Thymus (tissue), 11 donors: Measurements from ENCODE around the gene C10orf71. TPM values are rescaled to one million over a fixed set of nuclear protein-coding genes. Genes with fewer than 3 reads are reported as not detected.

Experiments used
- DNase-seq, 9 donors: peaks; one replicate each; pipeline ENCODE4 v3.0.0-alpha.2; 2013; ENCODE audit warnings: low spot score in 9 of 9, low read depth in 6 of 9, missing footprints in 1 of 9
- H3K27ac ChIP-seq, 2 donors: one replicate each; pipeline ENCODE4 v1.5.1; 2013; ENCODE audit warnings: control low read depth in 1 of 2, low read depth in 1 of 2, low read length in 1 of 2, mild to moderate bottlenecking in 1 of 2, moderate library complexity in 1 of 2
- H3K27me3 ChIP-seq, 2 donors: one replicate each; pipeline ENCODE4 v1.5.1; 2013; ENCODE audit warnings: low read length in 1 of 2; ENCODE audit not compliant: control insufficient read depth in 2 of 2, insufficient read depth in 1 of 2
- H3K36me3 ChIP-seq, 2 donors: one replicate each; pipeline ENCODE4 v1.5.1; 2013; ENCODE audit warnings: low read length in 1 of 2, mild to moderate bottlenecking in 1 of 2, moderate library complexity in 1 of 2; ENCODE audit not compliant: control insufficient read depth in 2 of 2, insufficient read depth in 2 of 2
- H3K4me1 ChIP-seq, 2 donors: one replicate each; pipeline ENCODE4 v1.5.1; 2013; ENCODE audit warnings: low read length in 2 of 2; ENCODE audit not compliant: control insufficient read depth in 2 of 2, insufficient read depth in 2 of 2
- H3K4me3 ChIP-seq, 2 donors: one replicate each; pipeline ENCODE4 v1.5.1; 2013; ENCODE audit warnings: low read length in 2 of 2, control low read depth in 1 of 2, mild to moderate bottlenecking in 1 of 2
- H3K9me3 ChIP-seq, 2 donors: one replicate each; pipeline ENCODE4 v1.5.1; 2013; ENCODE audit warnings: low read length in 1 of 2, mild to moderate bottlenecking in 1 of 2; ENCODE audit not compliant: control insufficient read depth in 2 of 2, insufficient read depth in 1 of 2
- WGBS: extraction: QIAGEN DNeasy Blood & Tissue Kit; methylation state at CpG from one replicate; pipeline ENCODE4 v1.1.7; 2013; 5-methylcytosine and 5-hydroxymethylcytosine counted together
- polyA plus RNA-seq: library from polyadenylated mRNA; stranded (reverse); fragments of 200-250 nt; gene quantifications from one replicate; pipeline ENCODE4 v1.2.3, GENCODE V29; 2013
- total RNA-seq: library from RNA; stranded (reverse); fragments of 120-200 nt; gene quantifications from one replicate; pipeline ENCODE4 v1.2.4, GENCODE V29; 2013
- donor health status: healthy.

Gene C10orf71
- total and polyA plus RNA-seq, 2 donors, result 0.02 to 0.05 TPM

DNA sequence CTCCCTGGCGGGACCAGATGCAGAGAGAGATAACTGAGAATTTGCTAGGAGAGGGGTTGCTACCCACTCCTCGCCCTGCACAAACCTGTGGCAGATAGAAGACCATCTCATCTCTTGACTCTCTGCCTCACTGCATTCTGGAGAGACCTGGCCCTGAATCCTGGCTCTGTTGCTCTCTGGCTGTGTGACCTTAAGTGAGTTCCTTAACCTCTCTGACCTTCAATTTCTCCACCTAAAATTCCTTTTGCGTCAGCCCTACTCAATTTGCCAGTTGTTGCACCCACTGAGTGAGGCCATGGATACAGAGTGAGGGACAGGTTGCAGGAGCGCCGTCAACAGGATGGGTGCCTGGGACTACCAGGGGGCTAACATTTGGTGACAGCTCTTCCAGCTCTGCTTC, 5.2 kb downstream of the C10orf71 start:
- H3K4me3 ChIP-seq, result no peak overlapping the region
- H3K9me3 ChIP-seq, result no peaks in the 10 kb centered on the region
- DNase-seq, result no peak
- WGBS, result 93% methylated on average over 5 of the region's 5 CpGs
- no peaks in the 10 kb centered on the region for H3K36me3 ChIP-seq
- peaks cover 0 to under 1% of the 10 kb centered on the region in 2 donors for H3K4me1 ChIP-seq
- H3K27ac ChIP-seq, result no peak overlapping the region
- H3K27me3 ChIP-seq, result peaks cover 0 to 2% of the 10 kb centered on the region in 2 donors

DNA sequence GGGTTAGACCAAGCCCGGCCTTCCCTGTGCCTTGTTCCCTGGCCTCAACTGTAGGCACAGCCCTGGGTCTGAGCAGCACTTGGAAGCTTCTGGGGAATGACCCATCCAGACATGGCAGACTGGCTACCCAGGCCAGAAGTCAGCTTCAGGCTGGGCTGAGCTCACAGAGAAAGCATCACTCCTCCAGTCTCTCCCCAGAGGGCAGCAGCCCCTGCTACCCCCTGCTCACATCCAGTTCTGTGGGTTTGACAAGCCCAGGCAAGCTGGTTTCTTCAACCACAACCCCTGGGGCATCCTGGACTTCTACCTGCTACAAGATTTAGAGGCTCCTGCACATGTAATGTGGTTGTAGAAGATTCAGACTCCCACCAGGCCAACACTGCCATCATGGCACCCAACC, 9.0 kb downstream of the C10orf71 start:
- H3K4me1 ChIP-seq, result peaks cover 4 to 18% of the 10 kb centered on the region in 2 donors
- 98% methylated on average over 1 of the region's 1 CpG for WGBS
- no peak overlapping the region for H3K27ac ChIP-seq
- H3K4me3 ChIP-seq, result no peak overlapping the region
- H3K27me3 ChIP-seq, result peaks cover 0 to 2% of the 10 kb centered on the region in 2 donors
- H3K9me3 ChIP-seq, result no peaks in the 10 kb centered on the region
- no peaks in the 10 kb centered on the region for H3K36me3 ChIP-seq
- no peak for DNase-seq

- no peak for DNase-seq
- Histone ChIP-seq H3K4me1 (peaks cover 4 to 18% of the 10 kb centered on the region in 2 donors), H3K4me3 (no peak overlapping the region), H3K9me3 (no peaks in the 10 kb centered on the region), H3K27me3 (peaks cover 0 to 2% of the 10 kb centered on the region in 2 donors), H3K27ac (no peak overlapping the region), H3K36me3 (no peaks in the 10 kb centered on the region)
- WGBS, result 94% methylated on average over 5 of the region's 5 CpGs
Observed at GRCh38 chr10:49308881-49309280, 9.9 kb downstream of the C10orf71 start.

GRCh38 chr10:49309691-49310411, 10.9 kb downstream of the C10orf71 start:
- Histone ChIP-seq H3K27ac (peak overlapping the region in 1 of 2 donors; percentile 66), H3K4me1 (peaks cover 4 to 18% of the 10 kb centered on the region in 2 donors), H3K36me3 (no peaks in the 10 kb centered on the region), H3K27me3 (no peaks in the 10 kb centered on the region), H3K9me3 (no peaks in the 10 kb centered on the region), H3K4me3 (no peak overlapping the region)
- WGBS, result 13% methylated on average over 9 of the region's 9 CpGs
- DNase-seq, result peak in 7 of 9 donors; percentile 13 to 64 (median 23)

DNA sequence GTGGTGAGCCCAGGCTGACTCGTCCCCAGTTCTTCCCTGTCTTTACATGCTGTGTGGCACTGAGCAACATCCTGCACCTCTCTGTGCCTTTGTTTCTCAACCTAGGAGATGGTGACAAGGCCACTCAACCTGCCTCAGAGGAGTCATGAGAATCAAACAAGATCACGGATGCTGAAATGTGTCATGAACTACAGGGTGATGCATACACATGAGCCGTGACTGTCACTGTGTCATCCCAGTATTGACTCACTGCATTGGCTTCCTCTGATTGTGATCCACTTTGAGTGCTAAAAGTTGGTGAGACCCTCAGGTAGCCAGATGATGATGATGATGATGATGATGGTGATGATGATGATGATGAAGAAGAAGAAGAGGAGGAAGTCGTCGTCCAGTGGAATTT, 11.5 kb downstream of the C10orf71 start:
- Histone ChIP-seq H3K4me1 (peaks cover 4 to 18% of the 10 kb centered on the region in 2 donors), H3K27ac (peak overlapping the region in 1 of 2 donors; percentile 66), H3K9me3 (no peaks in the 10 kb centered on the region), H3K27me3 (no peaks in the 10 kb centered on the region), H3K36me3 (no peaks in the 10 kb centered on the region), H3K4me3 (no peak overlapping the region)
- WGBS, result 79% methylated on average over 5 of the region's 5 CpGs
- DNase-seq, result no peak

GRCh38 chr10:49310901-49311554, 12.1 kb downstream of the C10orf71 start:
- no peaks in the 10 kb centered on the region for H3K9me3 ChIP-seq
- 92% methylated on average over 7 of the region's 7 CpGs for WGBS
- peaks cover 4 to 18% of the 10 kb centered on the region in 2 donors for H3K4me1 ChIP-seq
- H3K4me3 ChIP-seq, result no peak overlapping the region
- H3K36me3 ChIP-seq, result no peaks in the 10 kb centered on the region
- H3K27me3 ChIP-seq, result no peaks in the 10 kb centered on the region
- no peak overlapping the region for H3K27ac ChIP-seq
- no peak for DNase-seq

GRCh38 chr10:49311555-49312236, 12.7 kb downstream of the C10orf71 start:
- no peaks in the 10 kb centered on the region for H3K9me3 ChIP-seq
- H3K27ac ChIP-seq, result no peak overlapping the region
- no peak for DNase-seq
- no peak overlapping the region for H3K4me3 ChIP-seq
- H3K27me3 ChIP-seq, result no peaks in the 10 kb centered on the region
- no peaks in the 10 kb centered on the region for H3K36me3 ChIP-seq
- H3K4me1 ChIP-seq, result peaks cover 4 to 18% of the 10 kb centered on the region in 2 donors
- 64% methylated on average over 4 of the region's 4 CpGs for WGBS

DNA sequence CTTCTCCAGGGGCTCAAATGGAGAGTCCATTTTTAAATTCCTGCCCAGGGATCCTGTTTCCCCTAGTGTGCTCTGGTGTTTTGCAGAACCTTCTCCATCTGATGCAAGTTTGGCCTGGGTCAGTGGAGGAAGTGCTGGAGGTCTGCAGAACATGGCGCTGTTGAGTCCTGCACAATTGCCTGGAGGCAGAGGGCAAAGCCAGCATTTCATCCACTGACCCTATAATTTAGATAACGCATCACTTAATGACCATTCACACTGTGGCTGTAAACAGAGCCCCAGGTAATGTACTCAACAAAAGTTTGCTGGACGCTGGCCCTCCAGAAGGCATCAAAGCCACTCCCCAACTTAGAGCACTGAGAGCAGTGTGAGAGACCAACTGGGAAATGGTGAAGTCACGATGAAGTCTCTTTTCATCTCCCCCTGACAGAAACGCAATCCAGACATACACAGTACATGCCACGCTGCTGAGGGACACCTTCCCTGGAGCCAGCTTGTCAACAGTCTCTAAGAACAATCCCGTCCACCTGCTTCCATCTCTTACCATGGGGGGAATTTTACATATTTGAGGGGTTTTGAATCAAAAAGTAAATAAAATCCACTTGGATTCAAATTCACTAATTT, 13.4 kb downstream of the C10orf71 start:
- peaks cover 4 to 18% of the 10 kb centered on the region in 2 donors for H3K4me1 ChIP-seq
- no peaks in the 10 kb centered on the region for H3K36me3 ChIP-seq
- H3K27ac ChIP-seq, result no peak overlapping the region
- H3K27me3 ChIP-seq, result no peaks in the 10 kb centered on the region
- no peak overlapping the region for H3K4me3 ChIP-seq
- 96% methylated on average over 7 of the region's 7 CpGs for WGBS
- no peak for DNase-seq
- no peaks in the 10 kb centered on the region for H3K9me3 ChIP-seq
